HEK293 (cell line): ENCODE results near the gene TRIM46.

Experiments
- EGR2 ChIP-seq: fragments of 450-650 bp; formaldehyde crosslinking; IDR thresholded peaks from 2 replicates; pipeline ENCODE4 v1.5.1; 2016; ENCODE audit warnings: low read depth, missing biosample characterization, missing genetic modification characterization
- GLI2 ChIP-seq: fragments of 450-650 bp; formaldehyde crosslinking; IDR thresholded peaks from 2 replicates; pipeline ENCODE4; 2017; ENCODE audit warnings: missing biosample characterization, missing genetic modification characterization, low read depth, borderline replicate concordance
- OSR2 ChIP-seq: fragments of 450-650 bp; formaldehyde crosslinking; IDR thresholded peaks from 2 replicates; pipeline ENCODE4 v1.5.1; 2016; ENCODE audit warnings: missing biosample characterization, missing genetic modification characterization
- OVOL3 ChIP-seq: fragments of 450-650 bp; formaldehyde crosslinking; IDR thresholded peaks from 2 replicates; pipeline ENCODE4 v1.5.1; 2016; ENCODE audit warnings: missing biosample characterization, missing genetic modification characterization
- PBX3 ChIP-seq: sonication (generic); formaldehyde crosslinking; IDR thresholded peaks from 2 replicates; pipeline ENCODE4 v1.8.1; 2022; ENCODE audit warnings: mild to moderate bottlenecking, moderate library complexity, missing genetic modification reagents
- PRDM1 ChIP-seq: fragments of 450-650 bp; formaldehyde crosslinking; IDR thresholded peaks from 2 replicates; pipeline ENCODE4; 2016; ENCODE audit warnings: missing biosample characterization, missing genetic modification characterization
- RBAK ChIP-seq: fragments of 450-650 bp; formaldehyde crosslinking; IDR thresholded peaks from 2 replicates; pipeline ENCODE4 v1.5.1; 2016; ENCODE audit warnings: missing biosample characterization, missing genetic modification characterization
- ZBTB17 ChIP-seq: fragments of 450-650 bp; formaldehyde crosslinking; IDR thresholded peaks from 2 replicates; pipeline ENCODE4 v1.5.1; 2016; ENCODE audit warnings: missing biosample characterization, missing genetic modification characterization
- ZFP3 ChIP-seq: fragments of 450-650 bp; formaldehyde crosslinking; IDR thresholded peaks from 2 replicates; pipeline ENCODE4 v1.5.1; 2016; ENCODE audit warnings: low read depth, missing biosample characterization, missing genetic modification characterization
- ZIC2 ChIP-seq: fragments of 450-650 bp; formaldehyde crosslinking; IDR thresholded peaks from 2 replicates; pipeline ENCODE4 v1.5.1; 2016; ENCODE audit warnings: missing biosample characterization, missing genetic modification characterization
- ZNF148 ChIP-seq: fragments of 450-650 bp; formaldehyde crosslinking; IDR thresholded peaks from 2 replicates; pipeline ENCODE4 v1.5.0; 2017; ENCODE audit warnings: missing biosample characterization, missing genetic modification characterization, borderline replicate concordance
- ZNF174 ChIP-seq: fragments of 450-650 bp; formaldehyde crosslinking; IDR thresholded peaks from 2 replicates; pipeline ENCODE4 v1.5.0; 2017; ENCODE audit warnings: missing biosample characterization, mild to moderate bottlenecking, missing genetic modification characterization
- ZNF2 ChIP-seq: fragments of 450-650 bp; formaldehyde crosslinking; IDR thresholded peaks from 2 replicates; pipeline ENCODE4 v1.5.1; 2016; ENCODE audit warnings: missing biosample characterization, missing genetic modification characterization
- ZNF239 ChIP-seq: fragments of 450-650 bp; formaldehyde crosslinking; IDR thresholded peaks from 2 replicates; pipeline ENCODE4 v1.5.1; 2016; ENCODE audit warnings: missing biosample characterization, missing genetic modification characterization
- ZNF248 ChIP-seq: fragments of 450-650 bp; formaldehyde crosslinking; IDR thresholded peaks from 2 replicates; pipeline ENCODE4 v1.5.1; 2017; ENCODE audit warnings: missing biosample characterization, missing genetic modification characterization
- ZNF266 ChIP-seq: fragments of 450-650 bp; formaldehyde crosslinking; IDR thresholded peaks from 2 replicates; pipeline ENCODE4 v1.5.1; 2016; ENCODE audit warnings: missing biosample characterization, missing genetic modification characterization, low read depth
- ZNF292 ChIP-seq: fragments of 450-650 bp; formaldehyde crosslinking; IDR thresholded peaks from 2 replicates; pipeline ENCODE4 v1.5.1; 2016; ENCODE audit warnings: low read depth, missing biosample characterization, missing genetic modification characterization, borderline replicate concordance
- ZNF416 ChIP-seq: fragments of 450-650 bp; formaldehyde crosslinking; IDR thresholded peaks from 2 replicates; pipeline ENCODE4 v1.5.1; 2016; ENCODE audit warnings: missing biosample characterization, missing genetic modification characterization
- ZNF623 ChIP-seq: fragments of 450-650 bp; formaldehyde crosslinking; IDR thresholded peaks from 2 replicates; pipeline ENCODE4 v1.5.1; 2016; ENCODE audit warnings: missing biosample characterization, missing genetic modification characterization
- ZNF629 ChIP-seq: fragments of 450-650 bp; formaldehyde crosslinking; IDR thresholded peaks from 2 replicates; pipeline ENCODE4 v1.5.1; 2017; ENCODE audit warnings: missing biosample characterization, missing genetic modification characterization
- ZNF658 ChIP-seq: fragments of 450-650 bp; formaldehyde crosslinking; IDR thresholded peaks from 2 replicates; pipeline ENCODE4; 2016; ENCODE audit warnings: missing biosample characterization, missing genetic modification characterization
- ZNF777 ChIP-seq: fragments of 450-650 bp; formaldehyde crosslinking; IDR thresholded peaks from 2 replicates; pipeline ENCODE4 v1.5.1; 2017; ENCODE audit warnings: missing biosample characterization, missing genetic modification characterization, borderline replicate concordance
- ZSCAN16 ChIP-seq: fragments of 450-650 bp; formaldehyde crosslinking; IDR thresholded peaks from 2 replicates; pipeline ENCODE4 v1.5.1; 2016; ENCODE audit warnings: missing biosample characterization, missing genetic modification characterization
- TF ChIP-seq, protein P1 (sequence below): fragments of 450-650 bp; formaldehyde crosslinking; IDR thresholded peaks from 2 replicates; pipeline ENCODE4 v1.5.1; 2016; ENCODE audit warnings: missing biosample characterization, missing genetic modification characterization
- TF ChIP-seq, protein P2 (sequence below): fragments of 450-650 bp; formaldehyde crosslinking; IDR thresholded peaks from 2 replicates; pipeline ENCODE4 v1.5.1; 2016; ENCODE audit warnings: missing biosample characterization, missing genetic modification characterization, borderline replicate concordance
- TF ChIP-seq, protein P3 (sequence below): fragments of 450-650 bp; formaldehyde crosslinking; conservative IDR thresholded peaks from 2 replicates; pipeline ENCODE4 v1.5.1; 2016; ENCODE audit warnings: low read depth, missing biosample characterization, missing genetic modification characterization

The TRIM46 gene

DNA sequence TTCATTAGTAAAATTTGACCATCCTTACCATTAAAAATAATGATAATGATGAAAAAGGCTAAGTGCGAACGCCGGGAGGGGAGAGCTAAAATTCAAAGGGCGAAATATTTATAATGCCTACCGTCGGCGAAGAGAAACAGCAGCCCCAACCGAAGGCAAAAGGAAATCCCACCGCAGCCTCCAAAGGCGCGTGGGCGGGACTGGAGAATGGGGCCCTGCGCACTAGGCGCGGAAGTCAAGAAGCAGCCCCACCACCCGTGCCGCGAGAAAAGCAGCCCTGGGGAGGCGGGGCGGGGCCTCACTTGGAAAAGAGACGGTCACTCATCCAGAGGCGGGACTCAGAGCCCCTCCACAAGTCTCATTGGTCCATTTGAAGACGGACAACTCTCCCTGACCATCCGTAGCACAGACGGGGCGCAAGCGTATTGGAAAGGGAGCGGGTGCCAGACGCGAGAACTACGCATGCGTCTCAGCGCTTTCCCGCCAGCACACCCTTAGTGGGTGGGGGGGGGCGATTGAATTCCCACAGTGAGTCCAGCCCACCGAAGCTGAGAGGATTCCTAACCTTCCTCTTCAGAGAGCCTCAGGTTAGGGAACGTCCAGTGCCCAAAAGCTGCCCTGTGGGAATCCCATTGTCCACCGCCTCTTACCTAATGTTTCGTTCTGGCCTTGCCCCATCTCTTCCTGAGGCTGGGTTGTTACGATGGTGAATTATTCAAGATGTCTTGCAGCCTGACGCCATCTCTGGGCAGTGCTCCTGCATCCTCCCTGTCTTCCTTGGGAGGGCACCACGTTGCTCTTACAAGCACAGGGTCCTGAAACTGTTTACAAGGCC, 53.8 kb downstream of the TRIM46 start (continued):
- TF ChIP-seq PBX3 (CRISPR knock-in tag) (no peak; the same call in 1 of the 2 replicates), ZSCAN16 (tag by site-specific recombination) (no peak), ZFP3 (tag by site-specific recombination) (no peak), ZNF629 (tag by site-specific recombination) (peak; percentile 41; the same call in 1 of the 2 replicates), GLI2 (tag by site-specific recombination) (no peak), ZNF174 (tag by site-specific recombination) (no peak), ZNF623 (no peak), EGR2 (peak; percentile 72), ZNF416 (no peak), ZNF777 (no peak), ZNF148 (tag by site-specific recombination) (no peak), OSR2 (tag by site-specific recombination) (0 out of 2 replicates have a peak, but pooled peaks have one; percentile 38), ZIC2 (tag by site-specific recombination) (peak; percentile 55), ZNF266 (tag by site-specific recombination) (no peak), ZNF239 (tag by site-specific recombination) (no peak), ZBTB17 (tag by site-specific recombination) (no peak), ZNF2 (no peak), ZNF248 (tag by site-specific recombination) (no peak), OVOL3 (tag by site-specific recombination) (no peak), PRDM1 (tag by site-specific recombination) (no peak), ZNF292 (no peak), RBAK (tag by site-specific recombination) (no peak), ZNF658 (tag by site-specific recombination) (no peak)
- TF ChIP-seq, protein P1, sequence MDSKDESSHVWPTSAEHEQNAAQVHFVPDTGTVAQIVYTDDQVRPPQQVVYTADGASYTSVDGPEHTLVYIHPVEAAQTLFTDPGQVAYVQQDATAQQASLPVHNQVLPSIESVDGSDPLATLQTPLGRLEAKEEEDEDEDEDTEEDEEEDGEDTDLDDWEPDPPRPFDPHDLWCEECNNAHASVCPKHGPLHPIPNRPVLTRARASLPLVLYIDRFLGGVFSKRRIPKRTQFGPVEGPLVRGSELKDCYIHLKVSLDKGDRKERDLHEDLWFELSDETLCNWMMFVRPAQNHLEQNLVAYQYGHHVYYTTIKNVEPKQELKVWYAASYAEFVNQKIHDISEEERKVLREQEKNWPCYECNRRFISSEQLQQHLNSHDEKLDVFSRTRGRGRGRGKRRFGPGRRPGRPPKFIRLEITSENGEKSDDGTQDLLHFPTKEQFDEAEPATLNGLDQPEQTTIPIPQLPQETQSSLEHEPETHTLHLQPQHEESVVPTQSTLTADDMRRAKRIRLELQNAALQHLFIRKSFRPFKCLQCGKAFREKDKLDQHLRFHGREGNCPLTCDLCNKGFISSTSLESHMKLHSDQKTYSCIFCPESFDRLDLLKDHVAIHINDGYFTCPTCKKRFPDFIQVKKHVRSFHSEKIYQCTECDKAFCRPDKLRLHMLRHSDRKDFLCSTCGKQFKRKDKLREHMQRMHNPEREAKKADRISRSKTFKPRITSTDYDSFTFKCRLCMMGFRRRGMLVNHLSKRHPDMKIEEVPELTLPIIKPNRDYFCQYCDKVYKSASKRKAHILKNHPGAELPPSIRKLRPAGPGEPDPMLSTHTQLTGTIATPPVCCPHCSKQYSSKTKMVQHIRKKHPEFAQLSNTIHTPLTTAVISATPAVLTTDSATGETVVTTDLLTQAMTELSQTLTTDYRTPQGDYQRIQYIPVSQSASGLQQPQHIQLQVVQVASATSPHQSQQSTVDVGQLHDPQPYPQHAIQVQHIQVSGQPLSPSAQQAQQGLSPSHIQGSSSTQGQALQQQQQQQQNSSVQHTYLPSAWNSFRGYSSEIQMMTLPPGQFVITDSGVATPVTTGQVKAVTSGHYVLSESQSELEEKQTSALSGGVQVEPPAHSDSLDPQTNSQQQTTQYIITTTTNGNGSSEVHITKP (tag by site-specific recombination), result peak; percentile 61
- TF ChIP-seq, protein P2, sequence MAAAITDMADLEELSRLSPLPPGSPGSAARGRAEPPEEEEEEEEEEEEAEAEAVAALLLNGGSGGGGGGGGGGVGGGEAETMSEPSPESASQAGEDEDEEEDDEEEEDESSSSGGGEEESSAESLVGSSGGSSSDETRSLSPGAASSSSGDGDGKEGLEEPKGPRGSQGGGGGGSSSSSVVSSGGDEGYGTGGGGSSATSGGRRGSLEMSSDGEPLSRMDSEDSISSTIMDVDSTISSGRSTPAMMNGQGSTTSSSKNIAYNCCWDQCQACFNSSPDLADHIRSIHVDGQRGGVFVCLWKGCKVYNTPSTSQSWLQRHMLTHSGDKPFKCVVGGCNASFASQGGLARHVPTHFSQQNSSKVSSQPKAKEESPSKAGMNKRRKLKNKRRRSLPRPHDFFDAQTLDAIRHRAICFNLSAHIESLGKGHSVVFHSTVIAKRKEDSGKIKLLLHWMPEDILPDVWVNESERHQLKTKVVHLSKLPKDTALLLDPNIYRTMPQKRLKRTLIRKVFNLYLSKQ, result no peak
- TF ChIP-seq, protein P3, sequence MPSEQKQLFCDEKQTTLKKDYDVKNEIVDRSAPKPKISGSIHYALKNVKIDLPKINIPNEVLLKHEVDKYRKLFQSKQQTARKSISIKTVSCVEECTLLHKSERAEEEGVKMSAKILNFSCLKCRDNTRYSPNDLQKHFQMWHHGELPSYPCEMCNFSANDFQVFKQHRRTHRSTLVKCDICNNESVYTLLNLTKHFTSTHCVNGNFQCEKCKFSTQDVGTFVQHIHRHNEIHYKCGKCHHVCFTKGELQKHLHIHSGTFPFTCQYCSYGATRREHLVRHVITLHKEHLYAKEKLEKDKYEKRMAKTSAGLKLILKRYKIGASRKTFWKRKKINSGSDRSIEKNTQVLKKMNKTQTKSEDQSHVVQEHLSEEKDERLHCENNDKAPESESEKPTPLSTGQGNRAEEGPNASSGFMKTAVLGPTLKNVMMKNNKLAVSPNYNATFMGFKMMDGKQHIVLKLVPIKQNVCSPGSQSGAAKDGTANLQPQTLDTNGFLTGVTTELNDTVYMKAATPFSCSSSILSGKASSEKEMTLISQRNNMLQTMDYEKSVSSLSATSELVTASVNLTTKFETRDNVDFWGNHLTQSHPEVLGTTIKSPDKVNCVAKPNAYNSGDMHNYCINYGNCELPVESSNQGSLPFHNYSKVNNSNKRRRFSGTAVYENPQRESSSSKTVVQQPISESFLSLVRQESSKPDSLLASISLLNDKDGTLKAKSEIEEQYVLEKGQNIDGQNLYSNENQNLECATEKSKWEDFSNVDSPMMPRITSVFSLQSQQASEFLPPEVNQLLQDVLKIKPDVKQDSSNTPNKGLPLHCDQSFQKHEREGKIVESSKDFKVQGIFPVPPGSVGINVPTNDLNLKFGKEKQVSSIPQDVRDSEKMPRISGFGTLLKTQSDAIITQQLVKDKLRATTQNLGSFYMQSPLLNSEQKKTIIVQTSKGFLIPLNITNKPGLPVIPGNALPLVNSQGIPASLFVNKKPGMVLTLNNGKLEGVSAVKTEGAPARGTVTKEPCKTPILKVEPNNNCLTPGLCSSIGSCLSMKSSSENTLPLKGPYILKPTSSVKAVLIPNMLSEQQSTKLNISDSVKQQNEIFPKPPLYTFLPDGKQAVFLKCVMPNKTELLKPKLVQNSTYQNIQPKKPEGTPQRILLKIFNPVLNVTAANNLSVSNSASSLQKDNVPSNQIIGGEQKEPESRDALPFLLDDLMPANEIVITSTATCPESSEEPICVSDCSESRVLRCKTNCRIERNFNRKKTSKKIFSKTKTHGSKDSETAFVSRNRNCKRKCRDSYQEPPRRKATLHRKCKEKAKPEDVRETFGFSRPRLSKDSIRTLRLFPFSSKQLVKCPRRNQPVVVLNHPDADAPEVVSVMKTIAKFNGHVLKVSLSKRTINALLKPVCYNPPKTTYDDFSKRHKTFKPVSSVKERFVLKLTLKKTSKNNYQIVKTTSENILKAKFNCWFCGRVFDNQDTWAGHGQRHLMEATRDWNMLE (tag by site-specific recombination), result no peak
